Right cardiac atrium (tissue), 5 donors: ENCODE data around the gene NRM. TPM values are rescaled to one million over a fixed set of nuclear protein-coding genes. Genes with fewer than 3 reads are reported as not detected.

Source experiments
- ATAC-seq, 2 donors: fragments of 200-7000 bp; cut with Tn5 transposase; one replicate each; pipeline versions ENCODE4 v1.8.0 to v1.9.1; 2020; ENCODE audit warnings: moderate library complexity in 2 of 2, mild to moderate bottlenecking in 1 of 2
- DNase-seq, 3 donors: peaks; one replicate each; pipeline ENCODE4 v3.0.0-alpha.2; 2020
- H3K27ac ChIP-seq: one replicate; pipeline ENCODE4 v1.5.1; 2013; ENCODE audit warnings: mild to moderate bottlenecking, low read length, control low read depth, moderate library complexity
- H3K27me3 ChIP-seq: one replicate; pipeline ENCODE4 v1.6.1; 2013; ENCODE audit not compliant: control insufficient read depth, insufficient read depth
- H3K4me1 ChIP-seq: one replicate; pipeline ENCODE4 v1.6.1; 2013; ENCODE audit warnings: low read length; ENCODE audit not compliant: control insufficient read depth, insufficient read depth
- H3K4me3 ChIP-seq: one replicate; pipeline ENCODE4 v1.5.1; 2013; ENCODE audit warnings: low read length, control low read depth
- H3K9me3 ChIP-seq: one replicate; pipeline ENCODE4 v1.6.1; 2013; ENCODE audit warnings: low read length; ENCODE audit not compliant: control insufficient read depth
- WGBS: extraction: QIAGEN DNeasy Blood & Tissue Kit; methylation state at CpG from one replicate; pipeline ENCODE4 v1.1.7; 2013; 5-methylcytosine and 5-hydroxymethylcytosine counted together
- intact Hi-C, 4 donors: fragments of 100-400 bp; cut with DNase I; formaldehyde crosslinking; loops; one replicate each; pipeline versions ENCODE4 v1.11.0 to v1.14.0; 2022 to 2023
- long read RNA-seq, 4 donors: library from polyadenylated mRNA; unstranded; transcript quantifications; one replicate each; pipeline ENCODE4 v2.0.0, GENCODE V29; 2020 to 2021
- polyA plus RNA-seq: library from polyadenylated mRNA; stranded (reverse); fragments of 200-250 nt; gene quantifications from one replicate; pipeline ENCODE4 v1.2.3, GENCODE V29; 2013
- total RNA-seq, 4 donors: library from RNA; stranded (reverse); fragmentation: NEBNext Ultra II Directional; extraction: Animal tissue kit (Norgen Biotek cat#: 25700); gene quantifications; one replicate each; pipeline ENCODE4 v1.2.1, GENCODE V29; 2021
- donor health status: healthy with polysubstance abuse.
- donor health status: DM: no; HTN: yes; CAD: no.
- donor health status: DM: no; HTN: no; CAD: no.
- donor health status: DM: no; HTN: yes; CAD: no; lungs with severe emphysema.
- donor health status: DM: yes; HTN: yes; CAD: no.

Gene NRM, protein sequence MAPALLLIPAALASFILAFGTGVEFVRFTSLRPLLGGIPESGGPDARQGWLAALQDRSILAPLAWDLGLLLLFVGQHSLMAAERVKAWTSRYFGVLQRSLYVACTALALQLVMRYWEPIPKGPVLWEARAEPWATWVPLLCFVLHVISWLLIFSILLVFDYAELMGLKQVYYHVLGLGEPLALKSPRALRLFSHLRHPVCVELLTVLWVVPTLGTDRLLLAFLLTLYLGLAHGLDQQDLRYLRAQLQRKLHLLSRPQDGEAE
- 1 to 10 TPM; 2.5 to 5.8 (median 5.0) TPM for total RNA-seq
- 5.3 TPM for polyA plus RNA-seq
- long read RNA-seq, donor 1, result 0 reads
- long read RNA-seq, donor 2, partial matches to known transcripts, result 0 of 2 reads
- long read RNA-seq, donor 2, other reads (novel, unspliced or antisense), result 0 of 2 reads
- long read RNA-seq, donor 3, partial matches to known transcripts, result 1 of 1 reads
- long read RNA-seq, donor 3, other reads (novel, unspliced or antisense), result 0 of 1 reads
- long read RNA-seq, donor 4, partial matches to known transcripts, result 0 of 3 reads
- long read RNA-seq, donor 4, other reads (novel, unspliced or antisense), result 0 of 3 reads

DNA sequence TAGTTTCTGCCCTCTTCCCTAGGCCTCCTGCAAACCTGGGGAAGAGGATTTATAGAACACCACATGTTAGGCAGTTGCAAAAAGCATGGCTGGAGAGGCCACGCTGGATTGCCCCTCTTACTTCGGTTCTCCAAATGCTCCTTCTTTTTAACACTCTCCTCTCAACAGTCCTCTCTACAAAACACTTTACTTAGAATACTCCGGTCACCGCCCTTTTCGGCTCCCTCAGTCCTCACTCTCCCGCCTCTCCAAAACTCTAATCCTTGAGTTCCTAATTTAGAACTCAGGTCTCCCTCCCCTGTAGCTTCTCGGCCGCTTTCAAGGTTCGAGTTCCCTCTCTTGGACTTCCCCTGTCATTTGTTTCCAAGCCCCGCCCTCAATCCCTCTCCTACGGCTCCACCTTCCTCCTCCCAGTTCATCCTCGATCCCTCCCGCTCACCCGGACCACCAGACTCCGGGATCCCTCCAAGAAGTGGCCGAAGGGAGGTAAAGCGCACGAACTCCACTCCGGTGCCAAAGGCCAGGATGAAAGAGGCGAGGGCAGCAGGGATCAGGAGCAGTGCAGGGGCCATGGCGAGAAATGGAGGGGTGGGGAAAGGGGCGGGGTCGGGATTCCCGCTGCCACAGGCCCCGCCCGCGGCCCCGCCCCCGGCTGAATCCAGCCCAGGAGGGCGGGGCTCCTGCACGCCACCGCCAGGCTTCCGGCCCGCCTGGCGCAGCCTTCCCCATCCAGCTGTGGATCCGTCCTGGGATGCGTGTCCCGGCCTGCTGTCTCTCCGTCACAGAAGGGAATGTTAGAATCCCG is at the start of gene NRM:
Gene NRM (minus strand): TSS at position 582 of the 805 bp plus-strand sequence. CDS start 10 bp downstream, at position 572.
- H3K9me3 ChIP-seq, result no peaks in the 10 kb centered on the region
- H3K27ac ChIP-seq, result peak within 1 kb of the TSS; percentile 93
- peaks cover 3% of the 10 kb centered on the region for H3K4me1 ChIP-seq
- no peaks in the 10 kb centered on the region for H3K27me3 ChIP-seq
- DNase-seq (peak; percentile 91 to 97 (median 96)), ATAC-seq (peak; percentile 70 to 78)
- WGBS, result under 1% methylated on average over 40 of the region's 40 CpGs
- H3K4me3 ChIP-seq, result peak within 1 kb of the TSS; percentile 74
- intact Hi-C loops, result no loop called here

DNA sequence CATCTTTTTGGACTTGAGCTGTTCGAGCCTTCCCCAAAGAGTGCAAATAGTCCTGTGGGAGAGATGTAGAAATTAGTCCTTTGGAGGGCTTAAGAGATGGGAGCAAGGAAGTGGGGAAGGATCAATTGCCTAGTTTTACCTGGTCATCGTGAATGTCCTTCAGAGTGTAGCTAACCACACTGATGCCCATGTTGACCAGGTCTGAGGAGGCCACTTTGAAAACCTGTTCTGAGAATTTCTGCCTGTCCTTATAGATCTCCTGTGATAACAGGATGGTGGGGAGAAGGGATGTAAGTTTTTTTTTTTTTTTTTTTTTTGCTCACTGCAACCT is 49.7 kb upstream of the NRM start:
- Histone ChIP-seq H3K9me3 (no peaks in the 10 kb centered on the region), H3K27ac (no peak overlapping the region), H3K4me1 (peaks cover 2% of the 10 kb centered on the region), H3K4me3 (no peak overlapping the region), H3K27me3 (no peaks in the 10 kb centered on the region)
- 88% methylated on average over 2 of the region's 2 CpGs for whole genome bisulfite sequencing
- ATAC-seq, result no peak
- no peak for DNase-seq
- intact Hi-C loops, result loop anchor here (5.0 to 10.0 kb wide), 6 partner anchors 42 to 174 kb away; partner anchors contain the start of genes DDR1 (in 3 of the 4) and VARS2 (in 1 of the 4)

DNA sequence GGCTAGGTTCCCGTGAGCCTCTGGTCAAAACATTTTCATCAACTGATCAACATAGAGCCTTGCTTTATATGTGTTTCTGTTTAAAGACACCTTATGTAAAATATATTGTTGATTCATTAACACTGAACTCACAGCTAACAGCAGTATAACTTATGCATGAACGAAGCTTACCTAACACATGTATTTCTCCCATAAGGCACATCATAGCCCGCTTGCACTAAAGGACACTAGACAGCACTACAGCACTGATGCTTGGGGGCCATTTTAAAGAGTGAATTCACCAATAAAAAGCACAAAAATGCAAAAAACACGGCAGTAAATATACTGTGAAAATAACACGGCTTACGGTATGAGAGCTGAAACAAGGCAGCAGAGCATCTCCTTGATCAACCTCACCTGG is 47.7 kb upstream of the NRM start:
- DNase-seq (no peak), ATAC-seq (no peak)
- 82% methylated on average over 6 of the region's 6 CpGs for WGBS
- H3K4me3 ChIP-seq, result no peak overlapping the region
- no peaks in the 10 kb centered on the region for H3K4me1 ChIP-seq
- no peak overlapping the region for H3K27ac ChIP-seq
- no peaks in the 10 kb centered on the region for H3K27me3 ChIP-seq
- no peaks in the 10 kb centered on the region for H3K9me3 ChIP-seq
- intact Hi-C loops, result no loop called here

DNA sequence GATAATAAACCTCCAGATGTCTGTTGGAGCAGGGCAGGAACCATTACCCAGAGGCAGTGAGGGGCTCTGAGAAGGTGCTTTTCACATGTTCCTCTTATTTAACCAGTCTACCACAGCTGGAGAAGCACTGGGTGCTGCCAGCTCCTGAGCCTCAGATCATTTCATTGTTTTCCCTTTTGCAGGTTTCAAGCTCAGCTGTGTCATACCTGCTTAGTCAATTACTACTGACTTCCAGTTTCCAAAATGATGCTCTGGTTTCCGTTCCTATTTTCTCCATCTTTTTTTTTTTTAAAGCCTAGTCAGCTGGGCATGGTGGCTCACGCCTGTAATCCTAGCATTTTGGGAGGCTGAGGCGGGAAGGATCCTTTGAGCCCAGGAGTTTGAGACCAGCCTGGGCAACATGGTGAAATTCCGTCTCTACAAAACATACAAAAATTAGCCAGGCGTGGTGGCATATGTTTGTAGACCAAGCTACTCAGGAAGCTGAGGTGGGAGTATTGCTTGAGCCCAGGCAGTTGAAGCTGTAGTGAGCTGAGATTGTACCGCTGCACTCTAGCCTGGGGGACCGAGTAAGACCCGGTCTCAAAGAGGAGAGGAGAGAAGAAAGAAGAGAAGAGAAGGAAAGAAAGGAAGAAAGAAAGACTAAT is 45.0 kb upstream of the NRM start:
- no peaks in the 10 kb centered on the region for H3K9me3 ChIP-seq
- H3K4me1 ChIP-seq, result no peaks in the 10 kb centered on the region
- H3K27ac ChIP-seq, result no peak overlapping the region
- WGBS, result 85% methylated on average over 8 of the region's 8 CpGs
- intact Hi-C loops, result no loop called here
- ATAC-seq (no peak), DNase-seq (no peak)
- no peaks in the 10 kb centered on the region for H3K27me3 ChIP-seq
- no peak overlapping the region for H3K4me3 ChIP-seq

DNA sequence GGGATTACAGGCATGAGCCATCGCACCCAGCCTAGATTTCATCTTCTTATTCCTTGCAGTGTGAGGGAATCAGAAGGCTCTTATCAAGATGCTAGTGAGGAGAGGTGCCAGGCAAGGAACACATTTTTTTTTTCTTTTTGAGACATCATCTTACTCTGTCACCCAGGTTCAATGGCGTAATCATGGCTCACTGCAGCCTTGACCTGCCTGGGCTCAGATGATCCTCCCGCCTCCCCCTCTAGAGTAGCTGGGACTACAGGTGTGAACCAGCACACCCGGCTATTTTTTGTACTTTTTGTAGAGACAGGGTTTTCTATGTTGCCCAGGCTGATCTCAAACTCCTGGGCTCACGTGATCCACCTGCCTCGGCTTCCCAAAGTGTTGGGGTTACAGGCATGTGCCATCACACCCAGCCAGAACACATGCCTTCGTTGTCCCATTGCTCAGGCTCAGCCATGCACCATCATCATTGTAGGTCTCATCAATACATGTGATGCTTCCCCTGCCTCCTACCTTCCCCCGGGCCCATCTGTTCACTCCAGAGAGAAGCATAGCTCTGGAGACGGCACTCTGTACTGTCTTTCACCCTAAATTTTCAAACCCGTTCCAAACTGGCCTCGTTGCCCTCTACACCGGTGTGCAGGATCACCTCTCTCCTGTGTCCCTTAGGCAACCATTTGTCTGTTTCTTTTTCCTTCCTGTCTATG is 41.6 kb upstream of the NRM start:
- Histone ChIP-seq H3K9me3 (no peaks in the 10 kb centered on the region), H3K27me3 (no peaks in the 10 kb centered on the region), H3K4me1 (no peaks in the 10 kb centered on the region), H3K27ac (no peak overlapping the region), H3K4me3 (no peak overlapping the region)
- ATAC-seq (no peak), DNase-seq (peak in 1 of 3 donors; percentile 17)
- intact Hi-C loops, result no loop called here
- 88% methylated on average over 12 of the region's 12 CpGs for WGBS

DNA sequence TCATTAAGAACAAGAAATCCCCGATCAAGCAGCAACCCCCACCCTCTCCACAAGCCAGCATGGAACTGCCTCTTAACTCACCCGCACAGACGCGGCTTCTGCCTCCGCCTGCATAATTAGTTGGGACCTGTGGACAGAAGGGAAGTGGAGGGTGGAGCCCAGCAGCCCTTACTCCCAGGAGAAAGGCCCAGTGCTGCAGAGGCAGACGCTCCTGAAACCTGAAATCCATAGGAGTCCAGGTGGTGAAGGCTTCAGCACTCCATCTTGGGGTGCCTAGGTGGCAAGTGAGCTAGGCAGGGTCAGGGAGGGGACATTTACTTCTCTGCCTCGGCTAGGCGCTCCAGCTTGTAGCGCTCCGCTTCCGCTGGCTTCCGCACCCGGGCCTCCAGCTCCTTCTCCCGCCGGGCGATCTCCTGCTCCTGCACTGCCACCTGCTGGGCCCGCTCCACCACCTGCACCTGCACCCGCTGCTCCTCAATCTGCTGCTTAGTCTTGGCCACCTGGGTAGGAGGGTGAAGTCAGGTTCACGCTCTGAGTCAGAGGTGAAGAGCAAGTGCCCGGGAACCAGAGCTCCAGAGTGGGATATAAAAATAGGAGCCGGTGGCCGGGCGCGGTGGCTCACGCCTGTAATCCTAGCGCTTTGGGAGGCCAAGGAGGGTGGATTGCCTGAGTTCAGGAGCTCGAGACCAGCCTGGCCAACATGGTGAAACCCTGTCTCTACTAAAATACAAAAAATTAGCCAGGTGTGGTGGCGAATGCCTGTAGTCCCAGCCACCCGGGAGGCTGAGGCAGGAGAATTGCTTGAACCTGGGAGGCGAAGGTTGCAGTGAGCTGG is 40.0 kb upstream of the NRM start:
- ATAC-seq, result peak; percentile 71 to 72
- intact Hi-C loops, result no loop called here
- no peak overlapping the region for H3K4me3 ChIP-seq
- H3K27ac ChIP-seq, result no peak overlapping the region
- DNase-seq, result peak; percentile 67 to 89 (median 87)
- no peaks in the 10 kb centered on the region for H3K9me3 ChIP-seq
- no peaks in the 10 kb centered on the region for H3K4me1 ChIP-seq
- WGBS, result 47% methylated on average over 30 of the region's 30 CpGs
- no peaks in the 10 kb centered on the region for H3K27me3 ChIP-seq

DNA sequence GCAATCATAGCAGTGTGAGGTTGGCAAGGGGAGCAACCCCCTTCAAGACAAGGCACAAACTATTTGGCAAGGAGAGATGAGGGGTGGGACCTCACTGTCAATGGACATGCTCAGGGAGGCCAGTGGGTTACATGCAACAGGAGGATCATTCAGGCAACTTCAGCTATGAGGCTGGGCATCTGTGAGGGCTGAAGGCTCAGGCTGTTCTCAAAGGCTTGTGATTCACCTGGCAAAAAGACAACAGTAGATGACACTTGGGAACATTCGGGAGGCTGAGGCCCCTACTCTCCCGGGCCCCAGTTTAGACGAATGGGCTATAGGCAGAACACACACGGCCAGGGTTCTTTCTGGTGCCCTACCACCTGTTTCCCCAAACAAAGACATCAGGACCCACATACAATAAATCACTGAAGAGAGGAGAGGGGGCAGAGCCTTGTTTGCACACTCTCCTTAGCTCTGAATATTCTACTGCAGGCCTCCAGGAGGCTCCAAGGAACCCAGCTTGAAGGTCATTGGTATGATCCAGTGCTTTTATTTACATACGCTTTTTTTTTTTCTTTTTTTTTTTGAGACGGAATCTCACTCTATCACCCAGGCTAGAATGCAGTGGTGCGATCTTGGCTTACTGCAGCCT is 37.3 kb upstream of the NRM start:
- Histone ChIP-seq H3K4me3 (no peak overlapping the region), H3K9me3 (no peaks in the 10 kb centered on the region), H3K4me1 (no peaks in the 10 kb centered on the region), H3K27ac (peak overlapping the region; percentile 30), H3K27me3 (no peaks in the 10 kb centered on the region)
- DNase-seq (no peak), ATAC-seq (no peak)
- 49% methylated on average over 7 of the region's 7 CpGs for WGBS
- intact Hi-C loops, result no loop called here

DNA sequence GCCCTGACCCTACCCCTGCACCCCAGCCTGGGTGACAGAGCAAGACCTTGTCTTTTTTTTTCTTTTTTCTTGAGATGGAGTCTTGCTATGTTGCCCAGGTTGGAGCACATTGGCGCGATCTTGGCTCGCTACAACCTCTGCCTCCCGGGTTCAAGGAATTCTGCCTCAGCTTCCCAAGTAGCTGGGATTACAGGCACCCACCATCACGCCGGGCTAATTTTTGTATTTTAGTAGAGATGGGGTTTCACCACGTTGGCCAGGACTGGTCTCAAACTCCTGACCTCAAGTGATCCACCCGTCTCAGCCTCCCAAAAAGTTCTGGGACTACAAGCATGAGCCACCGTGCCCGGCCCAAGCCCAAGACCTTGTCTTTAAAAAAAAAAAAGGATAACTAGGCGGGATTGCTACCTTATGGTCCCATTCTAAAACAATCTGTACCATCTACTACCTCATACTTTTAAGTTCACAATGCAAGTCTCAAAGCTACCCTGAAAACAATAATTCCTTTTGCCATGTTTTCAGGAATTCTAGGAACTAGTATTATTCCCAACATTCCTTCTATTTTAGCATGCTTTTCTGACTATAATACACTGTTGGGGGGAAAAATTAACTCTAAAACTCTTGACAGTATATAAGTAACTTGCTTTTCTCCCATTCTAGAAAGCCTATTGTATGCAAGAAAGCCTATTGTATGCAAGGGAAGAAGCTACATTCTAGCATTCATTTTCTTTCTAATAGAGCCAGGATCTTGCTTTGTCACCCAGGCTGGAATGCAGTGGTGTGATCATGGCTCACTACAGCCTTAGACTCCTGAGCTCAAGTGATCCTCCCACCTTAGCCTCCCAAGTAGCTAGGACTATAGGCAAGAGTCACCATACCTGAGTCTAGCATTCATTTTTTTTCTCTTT is 36.0 kb upstream of the NRM start:
- ATAC-seq, result no peak
- no peak for DNase-seq
- Histone ChIP-seq H3K27ac (no peak overlapping the region), H3K27me3 (no peaks in the 10 kb centered on the region), H3K4me1 (peaks cover 2% of the 10 kb centered on the region), H3K4me3 (no peak overlapping the region), H3K9me3 (no peaks in the 10 kb centered on the region)
- 88% methylated on average over 11 of the region's 11 CpGs for WGBS
- intact Hi-C loops, result no loop called here
